Activated CD4-positive, alpha-beta T cell treated with anti-CD3 and anti-CD28 coated beads, Interleukin-2, amount 10 ng/mL, durations not matched to agents 7 days and 5 days (primary cell): ENCODE data around the gene NFIB. TPM values are rescaled to one million over a fixed set of nuclear protein-coding genes. Genes with fewer than 3 reads are reported as not detected.

Experiments used
- CTCF ChIA-PET: fragments of 350-600 bp; sonication (Branson Sonifier 250); formaldehyde crosslinking; loops from one replicate; lab custom pipeline; 2021; ENCODE audit warnings: antibody characterized with exemption; lab: Charles Lee
- POLR2A ChIA-PET: fragments of 350-600 bp; sonication (Branson Sonifier 250); formaldehyde crosslinking; loops from one replicate; lab custom pipeline; 2021; ENCODE audit warnings: antibody characterized with exemption; lab: Charles Lee
- DNase-seq: peaks from one replicate; pipeline ENCODE4 v3.0.0-alpha.2; 2020
- H3K27ac Mint-ChIP-seq: one replicate; pipeline ENCODE4 v1.8.0; 2021; ENCODE audit warnings: mild to moderate bottlenecking, moderate library complexity, mixed read lengths
- H3K27me3 Mint-ChIP-seq: one replicate; pipeline ENCODE4 v1.8.0; 2021; ENCODE audit warnings: mixed read lengths
- H3K36me3 Mint-ChIP-seq: one replicate; pipeline ENCODE4 v1.8.0; 2021; ENCODE audit warnings: low read depth, mixed read lengths
- H3K4me1 Mint-ChIP-seq: one replicate; pipeline ENCODE4 v1.8.0; 2021; ENCODE audit warnings: mixed read lengths
- H3K4me3 Mint-ChIP-seq: one replicate; pipeline ENCODE4 v1.8.0; 2021; ENCODE audit warnings: mild to moderate bottlenecking, moderate library complexity, mixed read lengths
- H3K9me3 Mint-ChIP-seq: one replicate; pipeline ENCODE4 v1.8.0; 2021; ENCODE audit warnings: mixed read lengths
- total RNA-seq, 2 experiments: library from RNA; stranded (reverse); gene quantifications; one replicate each; pipeline ENCODE4 v1.2.3, GENCODE V29; 2021

NFIB gene
- total RNA-seq, 2 experiments from 2014 or later = not detected

DNA sequence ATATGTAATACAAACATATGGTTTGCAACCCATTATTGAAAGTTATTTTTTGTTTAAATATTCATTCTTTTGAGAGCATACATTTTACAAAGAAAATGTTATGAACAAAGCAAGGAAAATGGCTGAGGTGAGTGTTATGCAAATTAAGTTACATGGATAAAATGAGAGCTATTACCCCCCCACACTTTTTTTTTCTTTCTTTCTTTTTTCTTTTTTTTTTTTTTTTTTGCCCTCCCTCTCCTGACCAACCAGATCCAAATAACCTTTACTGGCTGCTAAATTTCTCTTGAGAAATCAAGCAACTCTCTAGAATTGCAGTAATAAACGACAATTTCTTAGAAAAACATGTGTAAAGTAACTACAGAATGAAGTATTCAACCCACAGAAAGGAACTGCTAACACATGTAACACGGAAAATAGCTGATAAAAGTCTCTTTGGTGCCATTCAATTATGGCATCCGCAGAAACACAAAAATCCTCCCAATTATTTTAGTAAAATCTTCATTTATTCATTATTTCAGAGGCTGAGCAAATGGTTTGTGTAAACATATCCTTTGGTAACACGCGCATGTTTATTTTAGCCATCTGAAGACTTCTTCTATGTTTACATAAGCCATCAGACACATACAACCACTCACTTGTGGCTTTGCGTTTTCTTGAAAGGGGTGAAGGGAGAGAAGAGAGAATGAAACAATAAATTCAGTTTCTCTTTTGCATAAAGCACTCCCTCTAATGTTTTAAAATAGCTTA, 216.1 kb downstream of the NFIB start:
- Mint-ChIP-seq H3K4me1 (no peaks in the 10 kb centered on the region), H3K36me3 (no peaks in the 10 kb centered on the region), H3K27me3 (no peaks in the 10 kb centered on the region), H3K9me3 (no peaks in the 10 kb centered on the region), H3K4me3 (no peak overlapping the region), H3K27ac (no peak overlapping the region)
- ChIA-PET CTCF (no interaction called here), POLR2A (no interaction called here)
- no peak for DNase-seq

DNA sequence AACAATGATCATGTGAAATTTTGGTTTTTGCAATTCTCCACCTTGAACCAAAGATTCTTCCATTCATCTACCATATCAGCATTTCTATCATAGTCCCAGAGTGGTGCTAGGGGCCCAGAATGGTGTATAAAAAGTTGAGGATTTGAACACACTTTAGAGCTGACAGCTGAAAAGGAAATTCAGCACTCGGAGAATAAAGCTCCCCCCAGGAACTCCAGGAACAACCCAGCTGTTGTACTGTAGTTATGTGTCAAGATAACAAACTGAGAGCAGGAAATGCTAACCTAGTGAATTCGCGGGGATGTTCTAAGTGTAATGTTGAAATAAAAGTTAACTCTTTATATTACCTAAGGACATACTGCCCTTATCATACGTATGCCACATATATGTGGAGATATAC, 216.7 kb downstream of the NFIB start:
- DNase-seq = no peak
- H3K4me3 Mint-ChIP-seq = no peak overlapping the region
- no peaks in the 10 kb centered on the region for H3K4me1 Mint-ChIP-seq
- no peaks in the 10 kb centered on the region for H3K36me3 Mint-ChIP-seq
- ChIA-PET CTCF (no interaction called here), POLR2A (no interaction called here)
- H3K9me3 Mint-ChIP-seq = no peaks in the 10 kb centered on the region
- H3K27ac Mint-ChIP-seq = no peak overlapping the region
- no peaks in the 10 kb centered on the region for H3K27me3 Mint-ChIP-seq

DNA sequence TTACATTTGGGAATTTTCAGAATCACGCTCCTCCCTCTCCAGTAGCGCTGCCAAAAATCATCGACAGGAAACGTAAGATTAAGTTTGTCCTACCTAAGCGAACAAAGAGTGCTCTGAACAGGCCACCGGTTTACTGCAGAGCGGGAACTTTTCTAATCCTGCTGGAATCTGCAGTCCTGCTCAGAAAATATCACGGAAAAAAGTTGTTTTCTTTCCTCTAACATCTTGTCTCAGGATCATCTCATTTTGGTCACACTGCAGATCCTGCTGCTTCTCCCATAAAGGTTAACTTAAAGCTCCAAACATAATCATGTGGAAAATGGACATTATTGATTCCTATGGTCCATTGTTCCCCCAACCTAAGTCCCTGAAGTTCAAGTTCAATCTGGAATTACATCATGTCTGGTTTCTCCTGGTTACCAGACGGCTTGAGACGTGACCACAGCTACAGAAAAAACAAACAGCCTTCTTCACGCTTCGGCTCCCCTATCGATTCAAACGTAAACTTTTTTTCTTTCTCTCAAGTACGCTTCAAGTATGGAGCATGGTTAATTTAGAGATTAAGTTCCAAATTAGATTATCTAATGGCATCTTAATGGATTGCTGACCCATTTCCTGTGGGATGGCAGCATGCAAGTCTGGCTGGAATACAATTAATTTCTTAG, 217.6 kb downstream of the NFIB start:
- CTCF ChIA-PET = interaction anchor here (0.5 kb wide), 1 partner anchor 91 kb away, joined by 4 read pairs; no protein-coding TSS in a partner anchor
- Mint-ChIP-seq H3K27ac (no peak overlapping the region), H3K27me3 (no peaks in the 10 kb centered on the region), H3K9me3 (no peaks in the 10 kb centered on the region), H3K4me1 (no peaks in the 10 kb centered on the region), H3K4me3 (no peak overlapping the region), H3K36me3 (no peaks in the 10 kb centered on the region)
- no peak for DNase-seq
- POLR2A ChIA-PET = no interaction called here

DNA sequence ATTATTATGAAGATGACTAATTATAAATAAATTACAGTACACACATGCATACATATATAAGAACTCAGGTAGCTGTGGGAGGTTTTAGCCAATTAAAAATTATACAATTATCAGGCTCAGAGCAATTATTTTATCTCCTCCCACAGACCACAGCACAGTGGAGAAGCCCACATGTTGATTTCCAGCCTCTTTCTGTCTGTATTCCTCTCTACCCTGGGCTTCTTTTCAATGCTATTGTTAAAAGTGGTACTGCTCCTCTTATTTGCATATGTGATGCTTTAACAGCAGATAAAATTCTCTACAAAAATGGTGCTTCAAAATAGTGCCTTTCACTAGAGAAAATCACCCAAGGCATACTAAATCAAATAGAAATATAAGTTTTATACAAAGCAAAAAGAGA, 218.7 kb downstream of the NFIB start:
- H3K27me3 Mint-ChIP-seq = no peaks in the 10 kb centered on the region
- H3K4me1 Mint-ChIP-seq = no peaks in the 10 kb centered on the region
- CTCF ChIA-PET = no interaction called here
- no peak overlapping the region for H3K4me3 Mint-ChIP-seq
- no peaks in the 10 kb centered on the region for H3K9me3 Mint-ChIP-seq
- POLR2A ChIA-PET = no interaction called here
- no peak for DNase-seq
- no peak overlapping the region for H3K27ac Mint-ChIP-seq
- no peaks in the 10 kb centered on the region for H3K36me3 Mint-ChIP-seq

DNA sequence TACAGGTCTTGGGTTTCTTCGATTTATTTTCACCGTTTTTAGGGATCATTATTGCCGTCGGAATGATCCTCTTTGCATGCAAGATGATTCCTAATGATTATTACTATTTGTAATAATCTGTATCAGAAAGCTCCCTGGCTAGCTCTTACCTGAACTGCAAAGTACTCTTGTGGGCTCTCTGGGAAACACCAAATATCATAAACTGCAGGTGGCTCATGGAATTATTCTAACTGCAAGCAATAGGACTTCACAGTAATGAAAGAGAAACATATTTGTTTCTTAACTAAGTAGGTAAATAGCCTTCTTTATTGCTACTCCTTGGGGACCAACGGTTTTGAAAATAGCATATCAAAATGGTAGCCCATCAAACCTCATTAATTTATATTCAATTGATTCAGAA, 219.4 kb downstream of the NFIB start:
- H3K4me1 Mint-ChIP-seq = no peaks in the 10 kb centered on the region
- ChIA-PET CTCF (no interaction called here), POLR2A (no interaction called here)
- H3K27me3 Mint-ChIP-seq = no peaks in the 10 kb centered on the region
- no peaks in the 10 kb centered on the region for H3K9me3 Mint-ChIP-seq
- no peak overlapping the region for H3K4me3 Mint-ChIP-seq
- no peak for DNase-seq
- H3K27ac Mint-ChIP-seq = no peak overlapping the region
- no peaks in the 10 kb centered on the region for H3K36me3 Mint-ChIP-seq

DNA sequence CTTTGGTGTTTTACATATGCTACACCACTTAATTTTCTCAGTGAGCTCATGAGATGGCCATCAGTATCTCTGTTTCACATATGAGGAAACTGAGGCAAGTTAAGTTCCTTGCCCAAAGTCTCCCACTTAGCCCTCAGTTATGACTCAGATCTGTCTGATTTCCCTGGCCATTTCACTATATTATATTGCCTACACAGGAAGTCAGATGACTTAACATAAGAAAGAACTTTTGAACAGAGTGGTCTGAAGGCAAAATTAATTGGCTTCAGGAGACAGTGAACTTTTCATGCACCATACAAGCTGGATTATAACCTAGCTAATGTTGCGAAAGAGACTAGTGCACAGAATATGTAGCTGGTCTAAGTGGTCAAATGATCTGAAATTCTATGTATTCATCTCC, 221.6 kb downstream of the NFIB start:
- Mint-ChIP-seq H3K9me3 (no peaks in the 10 kb centered on the region), H3K4me3 (no peak overlapping the region), H3K36me3 (no peaks in the 10 kb centered on the region), H3K27me3 (no peaks in the 10 kb centered on the region), H3K4me1 (no peaks in the 10 kb centered on the region), H3K27ac (no peak overlapping the region)
- ChIA-PET CTCF (no interaction called here), POLR2A (no interaction called here)
- DNase-seq = no peak

DNA sequence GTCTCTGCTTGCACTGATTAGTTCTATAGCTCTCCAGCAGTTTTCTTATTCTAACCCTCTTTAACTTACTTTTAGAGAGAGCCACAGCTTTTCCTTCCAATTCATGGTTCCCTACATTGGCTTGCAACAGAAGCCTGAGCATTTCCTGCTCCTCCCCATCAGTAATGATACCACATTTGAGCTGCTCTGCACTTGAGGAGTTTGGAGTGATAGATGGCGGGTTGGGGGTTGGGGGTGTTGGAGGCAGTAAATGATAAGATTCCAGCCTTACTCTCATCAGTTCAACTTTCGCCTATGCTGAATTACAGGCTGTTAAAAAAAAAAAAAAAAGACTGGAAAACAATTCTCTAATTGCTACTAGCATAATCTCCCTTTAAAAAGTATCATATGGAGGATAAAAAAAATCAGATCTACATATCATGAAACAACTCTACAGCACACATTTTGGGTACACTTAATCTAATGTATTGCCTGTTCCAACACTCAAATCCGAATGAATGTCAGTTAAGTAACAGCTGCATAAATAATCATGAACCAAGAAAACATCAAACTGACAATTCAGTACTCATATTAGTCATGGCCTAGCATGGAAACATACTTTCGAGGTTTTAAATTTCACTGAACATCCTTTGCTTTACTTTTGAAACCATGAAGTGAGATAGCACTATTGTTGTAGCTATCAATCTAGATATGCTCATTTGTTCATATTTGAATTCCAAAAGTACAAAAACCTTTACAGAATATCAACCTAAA, 224.7 kb downstream of the NFIB start:
- Mint-ChIP-seq H3K4me3 (no peak overlapping the region), H3K9me3 (no peaks in the 10 kb centered on the region), H3K27ac (no peak overlapping the region), H3K4me1 (no peaks in the 10 kb centered on the region), H3K36me3 (no peaks in the 10 kb centered on the region), H3K27me3 (no peaks in the 10 kb centered on the region)
- ChIA-PET CTCF (no interaction called here), POLR2A (no interaction called here)
- no peak for DNase-seq

DNA sequence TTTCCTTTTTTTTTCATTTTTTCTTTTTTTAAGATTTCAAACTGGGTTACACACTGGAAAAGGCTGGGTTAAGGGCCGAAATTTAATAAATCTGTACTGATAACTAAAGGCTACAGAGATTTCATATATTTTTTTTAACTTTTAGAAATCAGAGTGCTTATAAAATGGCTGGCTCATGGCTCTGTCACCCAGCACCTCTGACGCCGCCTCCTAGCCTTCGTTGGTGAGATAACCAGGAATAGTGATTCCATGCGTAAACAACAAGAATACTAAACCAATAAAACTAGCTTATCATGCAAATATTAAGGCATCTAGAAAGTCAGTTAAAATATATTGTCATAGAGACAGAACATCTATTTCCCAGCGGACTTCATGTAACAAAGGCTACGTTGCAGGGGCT, 226.4 kb downstream of the NFIB start:
- CTCF ChIA-PET = no interaction called here
- no peak overlapping the region for H3K27ac Mint-ChIP-seq
- no peaks in the 10 kb centered on the region for H3K36me3 Mint-ChIP-seq
- POLR2A ChIA-PET = no interaction called here
- no peaks in the 10 kb centered on the region for H3K9me3 Mint-ChIP-seq
- H3K4me3 Mint-ChIP-seq = no peak overlapping the region
- no peak for DNase-seq
- H3K27me3 Mint-ChIP-seq = no peaks in the 10 kb centered on the region
- H3K4me1 Mint-ChIP-seq = no peaks in the 10 kb centered on the region

DNA sequence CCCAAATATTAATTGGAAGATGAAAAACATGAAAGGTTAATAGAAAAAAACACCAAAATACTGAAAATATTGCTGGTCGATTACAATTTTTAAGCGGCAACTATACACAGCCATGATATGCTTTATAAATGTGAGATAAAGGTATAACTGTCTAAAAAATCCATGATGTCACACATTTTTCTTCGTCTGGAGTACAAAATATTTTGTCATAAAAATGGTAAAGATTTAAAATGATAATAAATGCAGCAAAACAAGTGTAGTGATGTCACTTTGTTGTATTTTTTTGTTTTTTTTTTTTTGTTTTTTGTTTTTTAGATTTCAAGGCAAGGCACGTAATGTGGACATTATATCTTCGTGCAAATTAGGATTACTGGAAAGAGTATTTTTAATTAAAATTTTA, 227.4 kb downstream of the NFIB start:
- no peak overlapping the region for H3K4me3 Mint-ChIP-seq
- H3K36me3 Mint-ChIP-seq = no peaks in the 10 kb centered on the region
- H3K27me3 Mint-ChIP-seq = no peaks in the 10 kb centered on the region
- no peak for DNase-seq
- ChIA-PET POLR2A (no interaction called here), CTCF (no interaction called here)
- no peak overlapping the region for H3K27ac Mint-ChIP-seq
- no peaks in the 10 kb centered on the region for H3K9me3 Mint-ChIP-seq
- no peaks in the 10 kb centered on the region for H3K4me1 Mint-ChIP-seq

DNA sequence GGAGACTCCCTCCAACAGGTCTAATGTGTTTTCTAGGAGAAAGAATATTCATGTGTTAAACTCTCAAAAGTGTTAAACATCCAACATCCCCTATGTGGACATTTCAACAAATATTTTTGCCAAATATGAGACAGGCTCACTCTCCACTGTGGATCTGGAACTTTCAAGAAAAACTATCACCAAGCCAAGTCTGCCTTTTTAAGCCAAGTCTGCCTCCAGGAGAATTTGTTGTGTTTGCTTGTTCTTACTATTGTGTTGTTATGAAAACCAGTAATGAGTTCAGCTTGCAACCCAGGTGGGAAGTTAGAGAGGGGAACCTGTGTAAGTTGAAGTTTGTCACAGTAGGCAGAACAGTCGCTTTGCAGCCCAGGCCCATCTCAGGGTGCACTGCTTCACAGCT, 228.1 kb downstream of the NFIB start:
- no peaks in the 10 kb centered on the region for H3K36me3 Mint-ChIP-seq
- DNase-seq = no peak
- H3K27me3 Mint-ChIP-seq = no peaks in the 10 kb centered on the region
- H3K9me3 Mint-ChIP-seq = no peaks in the 10 kb centered on the region
- no peak overlapping the region for H3K4me3 Mint-ChIP-seq
- CTCF ChIA-PET = no interaction called here
- no peaks in the 10 kb centered on the region for H3K4me1 Mint-ChIP-seq
- POLR2A ChIA-PET = no interaction called here
- no peak overlapping the region for H3K27ac Mint-ChIP-seq

DNA sequence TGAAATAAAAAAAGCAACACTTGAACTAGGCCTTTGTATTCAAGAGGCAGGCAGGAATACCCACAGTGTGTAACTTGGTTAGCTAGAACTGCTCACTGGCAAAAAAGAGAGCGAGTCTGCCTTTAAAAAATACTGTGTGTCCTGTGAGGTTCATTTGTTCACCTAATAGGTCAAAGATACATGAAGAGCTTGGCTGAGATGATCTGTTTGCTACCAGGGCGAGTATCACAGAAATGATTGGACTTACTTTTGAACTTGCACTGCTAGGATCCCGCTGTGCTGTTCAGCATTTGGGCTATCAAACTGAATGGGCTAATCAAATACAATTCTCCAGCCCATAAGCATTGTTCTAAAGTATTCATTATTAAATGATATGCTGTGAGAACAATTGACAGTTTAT, 229.1 kb downstream of the NFIB start:
- DNase-seq = no peak
- Mint-ChIP-seq H3K4me3 (no peak overlapping the region), H3K9me3 (no peaks in the 10 kb centered on the region), H3K36me3 (no peaks in the 10 kb centered on the region), H3K27me3 (no peaks in the 10 kb centered on the region), H3K4me1 (no peaks in the 10 kb centered on the region), H3K27ac (no peak overlapping the region)
- POLR2A ChIA-PET = no interaction called here
- CTCF ChIA-PET = no interaction called here

DNA sequence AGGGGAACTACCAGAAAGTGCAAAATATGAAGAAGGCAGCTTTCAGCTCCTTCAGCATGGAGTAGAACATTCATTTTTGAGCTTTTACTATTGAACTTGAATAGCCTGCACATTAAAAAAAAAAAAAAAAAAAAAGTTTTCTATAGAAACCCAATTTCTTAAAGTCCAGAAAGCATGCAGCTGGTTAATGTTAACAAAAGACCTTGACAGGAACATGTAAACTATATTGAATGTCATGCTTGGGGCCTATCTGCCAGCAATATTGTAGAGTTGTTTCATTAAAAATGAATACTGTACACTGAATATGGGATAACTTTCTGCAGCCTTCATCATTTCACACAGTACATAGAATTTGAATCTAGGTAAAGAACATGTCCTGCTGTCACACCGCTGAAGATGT, 230.6 kb downstream of the NFIB start:
- H3K27ac Mint-ChIP-seq = no peak overlapping the region
- no peaks in the 10 kb centered on the region for H3K27me3 Mint-ChIP-seq
- H3K9me3 Mint-ChIP-seq = no peaks in the 10 kb centered on the region
- no peak overlapping the region for H3K4me3 Mint-ChIP-seq
- POLR2A ChIA-PET = no interaction called here
- no peak for DNase-seq
- no peaks in the 10 kb centered on the region for H3K4me1 Mint-ChIP-seq
- H3K36me3 Mint-ChIP-seq = no peaks in the 10 kb centered on the region
- CTCF ChIA-PET = no interaction called here

DNA sequence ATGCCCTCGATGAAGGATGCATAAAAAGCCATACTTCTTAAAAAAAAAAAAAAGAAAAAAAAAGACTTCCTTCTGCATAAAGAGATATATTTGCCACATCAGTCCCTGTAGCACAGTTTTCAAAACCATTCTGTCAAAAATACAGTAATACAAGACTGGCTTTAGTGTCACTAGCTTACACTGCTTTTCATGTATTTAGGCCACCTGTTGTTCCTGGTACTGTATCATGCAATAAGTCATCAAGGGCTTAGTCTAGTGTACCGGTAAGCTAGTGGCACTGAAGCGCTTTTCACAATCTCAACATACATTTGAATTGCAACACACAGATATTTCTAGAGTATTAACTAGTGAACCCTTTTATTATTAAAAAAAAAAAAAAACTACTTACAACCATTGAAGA, 231.2 kb downstream of the NFIB start:
- CTCF ChIA-PET = no interaction called here
- H3K4me3 Mint-ChIP-seq = no peak overlapping the region
- no peak overlapping the region for H3K27ac Mint-ChIP-seq
- no peaks in the 10 kb centered on the region for H3K27me3 Mint-ChIP-seq
- DNase-seq = no peak
- no peaks in the 10 kb centered on the region for H3K9me3 Mint-ChIP-seq
- no peaks in the 10 kb centered on the region for H3K36me3 Mint-ChIP-seq
- no peaks in the 10 kb centered on the region for H3K4me1 Mint-ChIP-seq
- POLR2A ChIA-PET = no interaction called here
